Fibroblast of skin of right biceps (primary cell): Measurements from ENCODE around the gene PLA2G6.

Source experiments
- DNase-seq: peaks from one replicate; pipeline ENCODE4 v3.0.0-alpha.2; 2013

PLA2G6 gene

GRCh38 chr22:38213319-38213989, 31.8 kb upstream of the PLA2G6 start:
- DNase-seq, result no peak

- DNase-seq, result no peak
Observed at GRCh38 chr22:38212442-38212841, 30.8 kb upstream of the PLA2G6 start.

- no peak for DNase-seq
Observed at GRCh38 chr22:38211556-38211955, 29.9 kb upstream of the PLA2G6 start.

GRCh38 chr22:38208551-38208968, 26.9 kb upstream of the PLA2G6 start:
- no peak for DNase-seq

DNA sequence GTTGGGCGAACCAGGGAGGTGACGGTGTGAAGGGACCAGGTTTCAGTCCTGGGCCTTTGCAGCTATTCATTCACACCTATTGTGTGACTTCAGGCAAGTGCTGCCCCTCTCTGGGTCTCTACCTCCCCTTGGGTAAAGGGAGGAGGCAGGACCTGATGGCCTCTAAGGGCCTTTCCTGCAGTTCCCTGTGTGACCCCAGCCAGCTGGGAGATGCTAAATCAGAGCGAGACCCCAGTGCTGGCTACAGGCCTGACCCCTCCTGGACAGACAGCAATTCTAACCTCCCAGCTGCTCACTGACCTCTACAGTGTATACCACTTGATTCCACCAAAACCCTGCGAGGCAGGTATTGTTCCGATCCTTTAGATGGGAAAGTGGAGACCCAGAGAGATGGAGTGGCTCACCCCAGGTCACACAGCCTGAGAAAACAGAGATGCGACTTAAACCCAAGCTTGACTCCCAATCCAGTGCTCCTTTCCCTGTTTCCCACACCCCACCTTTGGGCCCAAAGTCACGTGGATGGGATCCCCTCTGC, 26.3 kb upstream of the PLA2G6 start:
- no peak for DNase-seq

DNA sequence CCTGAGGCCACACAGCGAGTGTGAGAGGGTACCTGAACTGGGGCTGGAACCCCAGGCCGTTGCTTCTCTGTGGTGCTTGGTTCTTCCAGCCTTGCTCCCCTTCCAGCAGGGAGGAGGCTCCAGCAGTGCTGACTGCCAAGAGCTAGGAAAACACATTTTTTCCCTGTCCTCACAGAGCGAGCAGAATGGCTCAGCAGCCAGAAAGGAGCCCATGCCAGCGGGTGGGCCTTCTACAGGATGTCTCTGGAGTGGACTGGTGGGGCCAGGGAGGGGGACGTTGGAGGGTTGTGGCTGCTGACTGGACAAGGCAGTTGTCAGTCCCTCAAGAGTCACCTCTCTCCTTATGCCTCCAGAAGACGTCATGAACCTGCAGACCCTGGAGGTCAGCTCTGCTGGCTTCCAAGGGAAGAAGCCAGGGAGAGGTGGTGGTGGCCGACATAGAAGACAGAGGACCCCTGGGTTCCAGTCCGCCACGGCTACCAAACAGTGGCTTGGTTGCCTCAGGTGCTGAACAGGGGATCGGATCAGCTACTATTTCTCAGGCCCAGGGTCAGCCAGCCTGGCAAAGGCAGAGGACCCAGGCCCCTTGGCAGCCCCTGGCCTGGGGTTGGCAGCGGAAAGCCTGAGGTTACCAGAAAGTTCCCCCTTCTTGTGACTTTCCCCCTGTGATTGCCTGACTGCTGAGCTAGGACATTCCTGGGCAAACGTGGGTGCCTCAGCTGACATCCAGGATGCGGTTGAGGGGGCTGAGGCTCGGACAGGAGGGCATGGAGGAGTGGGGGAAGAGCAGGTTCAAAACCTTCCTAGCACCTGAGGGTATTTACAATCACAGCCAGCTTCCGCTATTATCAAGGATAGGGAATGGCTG, 23.9 kb upstream of the PLA2G6 start:
- peak; percentile 88 for DNase-seq

DNA sequence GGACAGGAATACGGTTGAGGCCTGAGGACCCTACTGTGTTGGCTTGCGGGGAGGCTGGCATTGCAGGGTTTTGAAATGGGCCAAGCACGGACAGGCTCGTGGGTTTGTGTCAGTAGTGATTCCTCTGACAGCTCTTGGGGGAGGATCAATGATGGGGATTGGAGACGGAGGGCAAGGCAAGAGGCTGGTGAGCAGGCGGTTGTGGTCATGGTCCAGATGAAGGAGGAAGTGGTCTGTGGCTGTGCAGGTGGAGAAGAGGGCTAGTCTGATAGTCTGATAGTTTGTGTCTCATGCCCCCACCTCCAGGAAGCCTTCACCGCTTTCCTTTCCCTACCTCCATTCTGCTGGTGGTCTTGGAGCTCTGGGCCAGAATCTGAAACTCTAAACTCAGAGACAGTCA, 23.2 kb upstream of the PLA2G6 start:
- DNase-seq, result no peak

GRCh38 chr22:38203855-38204514, 22.4 kb upstream of the PLA2G6 start:
- peak; percentile 56 for DNase-seq

DNA sequence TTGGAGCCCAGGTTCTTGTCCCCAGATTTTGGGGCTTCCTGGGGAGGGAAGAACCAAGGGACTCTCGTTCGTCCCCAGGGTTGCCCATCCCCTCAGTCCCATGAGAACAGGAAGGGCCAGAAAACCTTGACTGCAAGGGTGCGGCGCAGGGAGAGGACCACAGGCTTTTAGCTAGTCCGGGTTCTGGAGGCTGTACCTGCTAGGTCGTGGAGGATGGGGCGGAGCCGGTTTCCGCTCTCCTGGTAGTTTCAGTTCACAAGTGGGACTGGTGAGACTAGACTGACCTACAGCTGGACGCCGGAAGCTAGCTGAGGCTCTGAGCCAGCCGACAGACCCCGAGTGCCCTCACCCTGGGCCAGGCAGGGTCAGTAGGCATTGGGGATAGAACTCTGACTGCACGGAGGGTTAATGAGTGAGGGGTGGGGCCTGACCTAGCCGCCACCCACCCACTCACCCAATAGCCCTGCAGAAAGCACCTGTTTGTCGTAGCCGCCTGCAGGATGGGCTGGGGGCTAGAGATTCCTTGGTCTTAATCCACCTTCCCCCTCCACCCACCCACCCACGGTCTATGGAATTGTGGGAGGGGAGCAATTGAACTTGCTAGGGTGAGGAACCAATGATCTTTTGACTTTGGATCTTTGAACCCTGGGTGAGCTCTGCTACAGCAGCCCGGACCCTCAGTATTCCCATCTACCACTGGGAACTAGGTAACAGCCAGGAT, 21.6 kb upstream of the PLA2G6 start:
- no peak for DNase-seq

DNA sequence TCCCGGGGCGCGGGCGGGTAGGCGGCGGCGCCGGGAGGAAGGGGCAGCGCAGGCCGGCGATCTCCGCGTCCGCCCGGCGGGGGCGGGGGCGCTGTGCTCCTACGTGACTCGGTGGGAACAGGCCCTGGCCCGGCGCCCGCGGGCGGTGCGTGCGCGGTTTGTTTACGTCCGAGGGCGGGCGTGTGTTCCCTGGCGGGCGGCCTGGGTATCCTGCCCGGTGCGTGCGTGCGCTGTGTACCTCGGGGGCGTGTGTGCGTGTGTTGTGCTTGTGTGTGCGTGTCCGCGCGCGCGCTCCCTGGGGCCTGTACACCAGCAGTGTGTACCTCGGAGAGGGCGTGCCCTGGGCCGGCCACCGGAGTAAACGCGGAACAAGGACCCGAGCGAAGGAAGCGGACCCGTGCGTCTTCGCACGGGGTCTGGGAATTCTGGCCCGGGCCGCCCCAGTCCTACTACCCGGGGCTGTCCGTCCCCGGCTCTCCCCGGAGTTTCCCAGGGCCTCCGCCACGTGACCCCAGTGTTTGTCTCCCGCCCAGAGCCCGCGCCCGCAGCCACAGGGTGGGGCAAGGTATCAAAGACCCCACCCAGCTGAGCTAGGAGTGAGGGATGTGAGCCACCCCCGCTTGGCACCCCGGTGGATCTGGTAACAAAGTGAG, 20.9 kb upstream of the PLA2G6 start:
- DNase-seq, result peak; percentile 82

DNA sequence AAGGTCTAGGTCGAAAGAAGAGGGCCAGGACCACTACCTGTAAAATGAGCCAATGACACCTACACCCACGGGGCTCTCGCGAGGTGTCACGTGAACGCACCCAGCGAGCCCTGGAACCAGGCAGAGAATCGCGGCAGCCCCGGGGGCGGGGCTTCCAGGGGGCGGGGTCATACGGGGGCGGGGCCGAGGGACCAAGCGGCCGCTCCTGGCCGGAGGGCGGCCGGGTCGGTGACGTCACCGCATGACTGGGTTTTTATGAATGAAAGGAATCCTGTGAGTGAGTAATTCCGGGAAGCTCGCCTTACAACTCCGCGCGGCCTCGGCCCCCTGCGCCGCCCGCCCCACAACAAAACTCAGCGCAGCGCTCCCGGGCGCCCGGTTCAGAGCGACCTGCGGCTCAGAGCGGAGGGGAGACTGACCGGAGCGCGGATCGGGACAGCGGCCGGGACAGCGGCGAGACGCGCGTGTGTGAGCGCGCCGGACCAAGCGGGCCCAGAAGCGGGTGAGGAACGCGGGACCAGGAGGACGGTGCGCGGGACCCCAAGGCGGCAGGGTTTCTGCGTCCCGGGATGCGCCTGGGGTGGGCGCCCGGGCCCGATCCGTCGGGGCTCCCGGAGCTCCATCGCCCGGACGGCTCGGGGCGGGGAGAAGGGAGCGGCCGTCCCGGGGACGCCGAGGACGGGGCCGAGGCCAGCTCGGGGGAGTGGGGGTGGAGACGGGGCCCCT, 20.2 kb upstream of the PLA2G6 start, which contains the start of gene MAFF:
Gene MAFF (plus strand): TSS at position 284 of the 726 bp plus-strand sequence. CDS start 11,860 bp downstream, outside the sequence.
- peak; percentile 97 for DNase-seq

GRCh38 chr22:38201371-38201710, 19.7 kb upstream of the PLA2G6 start:
- no peak for DNase-seq

GRCh38 chr22:38199826-38200559, 18.4 kb upstream of the PLA2G6 start:
- no peak for DNase-seq

DNA sequence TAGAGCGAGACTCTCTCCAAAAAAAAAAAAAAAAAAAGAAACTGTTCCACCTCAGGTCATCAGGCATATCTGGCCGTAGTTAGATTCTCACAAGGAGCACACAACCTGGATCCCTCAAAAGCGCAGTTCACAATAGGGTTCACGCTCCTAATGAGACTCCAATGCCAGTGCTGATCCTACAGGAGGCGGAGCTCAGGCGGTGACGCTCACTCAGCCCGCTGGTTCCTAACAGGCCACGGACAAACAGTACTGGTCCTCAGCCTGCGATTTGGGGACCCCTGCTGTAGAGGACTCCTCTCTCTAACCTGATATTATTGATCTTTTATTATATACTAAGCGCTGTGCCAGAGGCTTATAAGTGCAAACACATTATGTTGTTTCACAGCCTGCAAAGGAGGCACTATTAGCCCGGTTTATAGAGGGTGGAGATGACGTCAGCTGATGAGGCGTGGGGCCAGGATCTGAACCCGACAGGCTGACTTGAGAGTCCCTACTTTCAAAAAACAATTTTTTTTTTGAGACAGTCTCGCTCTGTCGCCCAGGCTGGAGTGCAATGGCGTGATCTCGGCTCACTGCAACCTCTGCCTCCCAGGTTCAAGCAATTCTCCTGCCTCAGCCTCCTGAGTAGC, 15.3 kb upstream of the PLA2G6 start:
- DNase-seq, result no peak

DNA sequence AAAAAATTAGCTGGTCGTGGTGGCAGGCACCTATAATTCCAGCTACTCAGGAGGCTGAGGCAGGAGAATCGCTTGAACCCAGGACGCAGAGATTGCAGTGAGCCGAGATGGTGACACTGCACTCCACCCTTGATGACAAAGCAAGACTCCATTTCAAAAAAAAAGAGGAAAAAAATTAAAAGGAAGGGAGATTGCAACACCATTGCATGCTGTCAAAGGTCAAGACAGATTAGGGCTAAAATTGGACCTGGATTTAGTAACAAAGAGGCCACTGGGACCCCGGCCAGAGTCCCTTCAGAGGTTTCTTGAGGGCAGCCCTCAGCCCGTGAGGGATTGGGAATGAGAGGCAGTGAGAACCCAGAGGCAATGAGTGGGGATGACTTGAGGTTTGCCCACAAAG, 11.9 kb upstream of the PLA2G6 start:
- no peak for DNase-seq

DNA sequence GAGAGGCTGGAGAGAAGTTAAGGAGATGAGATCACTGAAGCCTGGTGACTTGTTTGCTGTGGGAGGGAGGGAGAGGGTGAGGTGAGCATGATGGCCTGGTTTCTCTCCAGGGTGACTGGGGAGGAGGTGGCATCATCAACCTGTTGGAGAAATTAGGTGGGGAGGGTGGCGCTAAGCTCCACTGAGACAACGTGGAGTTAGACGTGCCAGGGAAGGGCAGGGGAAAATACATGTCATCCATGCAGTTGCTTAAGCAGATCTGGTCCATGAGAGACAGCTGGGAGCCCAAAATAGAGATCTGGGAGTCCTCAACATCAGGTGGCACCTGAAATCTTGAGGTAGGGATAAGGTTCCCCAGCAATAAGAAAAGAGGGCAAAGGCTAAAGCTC, 10.8 kb upstream of the PLA2G6 start:
- no peak for DNase-seq

- no peak for DNase-seq
Observed at GRCh38 chr22:38191731-38192474, 10.3 kb upstream of the PLA2G6 start.

- DNase-seq, result no peak
Observed at GRCh38 chr22:38191055-38191454, 9.4 kb upstream of the PLA2G6 start.

DNA sequence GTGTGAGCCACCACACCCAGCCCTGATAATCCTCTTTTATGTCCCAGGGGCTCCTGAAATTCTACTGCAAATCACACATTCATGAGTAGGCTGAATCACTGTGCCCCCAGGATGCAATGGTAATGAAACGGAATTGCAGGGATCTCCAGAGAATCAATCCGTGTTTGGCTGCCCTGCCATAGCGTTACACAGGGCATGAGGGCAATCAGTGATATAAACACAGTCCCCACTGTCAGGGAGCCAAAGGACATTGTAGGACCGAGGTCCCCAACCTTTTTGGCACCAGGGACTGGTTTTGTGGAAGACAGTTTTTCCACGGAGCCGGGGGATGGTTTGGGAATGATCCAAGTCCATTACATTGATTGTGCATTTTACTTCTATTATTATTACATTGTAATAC, 9.0 kb upstream of the PLA2G6 start:
- no peak for DNase-seq

- DNase-seq, result no peak
Observed at GRCh38 chr22:38189104-38189503, 7.5 kb upstream of the PLA2G6 start.
